ENCODE results near the gene XYLT2.

- TF ChIP-seq, protein P1, sequence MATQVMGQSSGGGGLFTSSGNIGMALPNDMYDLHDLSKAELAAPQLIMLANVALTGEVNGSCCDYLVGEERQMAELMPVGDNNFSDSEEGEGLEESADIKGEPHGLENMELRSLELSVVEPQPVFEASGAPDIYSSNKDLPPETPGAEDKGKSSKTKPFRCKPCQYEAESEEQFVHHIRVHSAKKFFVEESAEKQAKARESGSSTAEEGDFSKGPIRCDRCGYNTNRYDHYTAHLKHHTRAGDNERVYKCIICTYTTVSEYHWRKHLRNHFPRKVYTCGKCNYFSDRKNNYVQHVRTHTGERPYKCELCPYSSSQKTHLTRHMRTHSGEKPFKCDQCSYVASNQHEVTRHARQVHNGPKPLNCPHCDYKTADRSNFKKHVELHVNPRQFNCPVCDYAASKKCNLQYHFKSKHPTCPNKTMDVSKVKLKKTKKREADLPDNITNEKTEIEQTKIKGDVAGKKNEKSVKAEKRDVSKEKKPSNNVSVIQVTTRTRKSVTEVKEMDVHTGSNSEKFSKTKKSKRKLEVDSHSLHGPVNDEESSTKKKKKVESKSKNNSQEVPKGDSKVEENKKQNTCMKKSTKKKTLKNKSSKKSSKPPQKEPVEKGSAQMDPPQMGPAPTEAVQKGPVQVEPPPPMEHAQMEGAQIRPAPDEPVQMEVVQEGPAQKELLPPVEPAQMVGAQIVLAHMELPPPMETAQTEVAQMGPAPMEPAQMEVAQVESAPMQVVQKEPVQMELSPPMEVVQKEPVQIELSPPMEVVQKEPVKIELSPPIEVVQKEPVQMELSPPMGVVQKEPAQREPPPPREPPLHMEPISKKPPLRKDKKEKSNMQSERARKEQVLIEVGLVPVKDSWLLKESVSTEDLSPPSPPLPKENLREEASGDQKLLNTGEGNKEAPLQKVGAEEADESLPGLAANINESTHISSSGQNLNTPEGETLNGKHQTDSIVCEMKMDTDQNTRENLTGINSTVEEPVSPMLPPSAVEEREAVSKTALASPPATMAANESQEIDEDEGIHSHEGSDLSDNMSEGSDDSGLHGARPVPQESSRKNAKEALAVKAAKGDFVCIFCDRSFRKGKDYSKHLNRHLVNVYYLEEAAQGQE (IDR thresholded peaks at IDR 0.05; ENCODE audit: insufficient replicate concordance, low read depth), result no peak
- TF ChIP-seq, protein P2, sequence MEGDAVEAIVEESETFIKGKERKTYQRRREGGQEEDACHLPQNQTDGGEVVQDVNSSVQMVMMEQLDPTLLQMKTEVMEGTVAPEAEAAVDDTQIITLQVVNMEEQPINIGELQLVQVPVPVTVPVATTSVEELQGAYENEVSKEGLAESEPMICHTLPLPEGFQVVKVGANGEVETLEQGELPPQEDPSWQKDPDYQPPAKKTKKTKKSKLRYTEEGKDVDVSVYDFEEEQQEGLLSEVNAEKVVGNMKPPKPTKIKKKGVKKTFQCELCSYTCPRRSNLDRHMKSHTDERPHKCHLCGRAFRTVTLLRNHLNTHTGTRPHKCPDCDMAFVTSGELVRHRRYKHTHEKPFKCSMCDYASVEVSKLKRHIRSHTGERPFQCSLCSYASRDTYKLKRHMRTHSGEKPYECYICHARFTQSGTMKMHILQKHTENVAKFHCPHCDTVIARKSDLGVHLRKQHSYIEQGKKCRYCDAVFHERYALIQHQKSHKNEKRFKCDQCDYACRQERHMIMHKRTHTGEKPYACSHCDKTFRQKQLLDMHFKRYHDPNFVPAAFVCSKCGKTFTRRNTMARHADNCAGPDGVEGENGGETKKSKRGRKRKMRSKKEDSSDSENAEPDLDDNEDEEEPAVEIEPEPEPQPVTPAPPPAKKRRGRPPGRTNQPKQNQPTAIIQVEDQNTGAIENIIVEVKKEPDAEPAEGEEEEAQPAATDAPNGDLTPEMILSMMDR (IDR thresholded peaks at IDR 0.05; ENCODE audit: insufficient read depth, low read length), result no peak
Measured at GRCh38 chr17:50310455-50311111, 35.3 kb upstream of the XYLT2 start.

Measured in HL-60 (cell line).